Neural progenitor cell (in vitro differentiated cells): ENCODE data around the gene FGFR2.

Experiments used
- CTCF ChIP-seq: fragments of 200-600 bp; sonication (generic); IDR thresholded peaks from 2 replicates; pipeline ENCODE4 v1.5.1; 2017; ENCODE audit warnings: antibody characterized with exemption, mild to moderate bottlenecking
- EZH2 ChIP-seq: fragments of 200-600 bp; sonication (generic); IDR thresholded peaks from 2 replicates; pipeline ENCODE4 v1.6.1; 2017; ENCODE audit warnings: antibody characterized with exemption, mild to moderate bottlenecking, moderate library complexity

- TF ChIP-seq EZH2 (no peak), CTCF (no peak)
Observed at GRCh38 chr10:121521794-121522556, 76.3 kb downstream of the FGFR2 start.
